Fibroblast of lung (primary cell): Measurements from ENCODE around the gene ZDHHC13.

Experiments
- CTCF ChIP-seq, 2 donors: IDR thresholded peaks in 1 of 2; conservative IDR thresholded peaks in 1 of 2; 1 replicate in 1 of 2; 2 replicates in 1 of 2; pipeline ENCODE4 v1.5.1; 2011 to 2012; ENCODE audit warnings: low read length in 2 of 2, control low read depth in 1 of 2, inconsistent platforms in 1 of 2, low read depth in 1 of 2, mild to moderate bottlenecking in 1 of 2
- EZH2 ChIP-seq: IDR thresholded peaks from 2 replicates; pipeline ENCODE4 v1.5.1; 2012; ENCODE audit warnings: low read length, control low read depth, mild to moderate bottlenecking; ENCODE audit errors: missing control alignments

GRCh38 chr11:19199048-19199447 lies 82.1 kb downstream of the ZDHHC13 start:
- TF ChIP-seq CTCF (conservative IDR thresholded peaks at IDR 0.05 in 1 of 2, IDR thresholded peaks at IDR 0.05 in 1 of 2; ENCODE audit: low read depth in 1 of 2, low read length in 2 of 2), result no peak
- no peak for TF ChIP-seq EZH2
